ENCODE measurements around the gene GSC2. TPM values are rescaled to one million over a fixed set of nuclear protein-coding genes. Genes with fewer than 3 reads are reported as not detected.

GSC2 gene
- total RNA-seq, result not detected in 2 replicates

DNA sequence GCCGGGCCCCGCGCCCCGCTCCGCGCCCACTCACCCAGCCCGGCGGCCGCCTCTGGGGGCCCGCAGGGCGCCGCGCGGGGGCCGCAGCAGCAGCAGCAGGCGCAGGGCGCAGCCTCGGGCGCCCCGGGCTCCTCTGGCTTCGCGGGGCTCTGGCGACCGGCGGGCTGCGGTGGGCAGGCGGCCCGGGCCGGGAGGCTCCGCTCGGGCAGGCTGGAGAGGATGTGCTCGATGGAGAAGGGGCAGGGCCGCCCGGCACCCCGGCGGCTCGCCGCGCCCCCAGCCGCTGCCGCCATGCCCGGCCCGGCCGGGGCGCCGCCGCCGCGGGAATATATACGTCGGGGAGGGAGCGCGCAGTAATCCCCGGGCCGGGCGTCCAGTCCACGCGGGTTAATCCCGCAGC lies at the start of gene GSC2:
Gene GSC2, minus strand, starts transcription at position 302 of the 400 bp plus-strand sequence. Its CDS starts 9 bp downstream, at position 293.

GRCh38 chr22:19178657-19179496 lies 28.8 kb upstream of the GSC2 start, which contains the start of gene SLC25A1:
SLC25A1 (minus strand) TSS chr22:19178736; CDS start chr22:19178673, 63 bp downstream.

DNA sequence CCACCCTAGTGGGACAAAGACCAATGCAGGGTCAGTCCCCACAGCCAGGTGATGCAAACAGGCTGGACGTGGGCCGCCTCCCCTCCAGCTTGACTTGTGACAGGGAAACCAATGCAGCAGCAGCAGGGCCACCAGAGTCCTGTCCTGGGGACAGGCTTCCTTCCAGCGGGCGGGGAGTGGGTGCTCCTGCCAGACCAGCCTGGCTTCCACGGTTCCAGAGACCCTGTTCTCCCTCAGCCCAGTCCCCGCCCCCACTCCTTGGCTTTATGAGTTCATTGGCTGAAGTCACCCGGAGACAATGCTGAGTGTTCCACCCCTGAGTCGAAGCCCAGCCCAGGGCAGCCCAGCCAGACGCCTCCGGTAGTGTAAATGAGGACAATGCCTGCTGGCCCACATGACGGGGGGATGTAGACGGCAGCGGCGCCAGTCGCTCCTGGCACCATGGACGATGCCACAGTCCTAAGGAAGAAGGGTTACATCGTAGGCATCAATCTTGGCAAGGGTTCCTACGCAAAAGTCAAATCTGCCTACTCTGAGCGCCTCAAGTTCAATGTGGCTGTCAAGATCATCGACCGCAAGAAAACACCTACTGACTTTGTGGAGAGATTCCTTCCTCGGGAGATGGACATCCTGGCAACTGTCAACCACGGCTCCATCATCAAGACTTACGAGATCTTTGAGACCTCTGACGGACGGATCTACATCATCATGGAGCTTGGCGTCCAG lies 19.0 kb downstream of the GSC2 start, which contains the start of gene TSSK2:
Gene TSSK2, plus strand, starts transcription at position 350 of the 726 bp plus-strand sequence. Its CDS starts 92 bp downstream, at position 442.

GRCh38 chr22:19122143-19122751 lies 27.8 kb downstream of the GSC2 start, which contains the start of gene DGCR2:
DGCR2 (minus strand) TSS chr22:19122412; CDS start chr22:19122206, 206 bp downstream.

Other genes with a start within 250 kb of the GSC2 start
- 0.19 and 2.3 TPM in 2 replicates for gene DGCR6, start 244.0 kb downstream of the GSC2 start, total RNA-seq
- gene PRODH, start 214.0 kb downstream of the GSC2 start, total RNA-seq, result not detected in 2 replicates
- 34.5 and 39.5 TPM in 2 replicates for gene DGCR2, start 27.9 kb downstream of the GSC2 start, total RNA-seq
- gene TSSK2, start 19.0 kb downstream of the GSC2 start, total RNA-seq, result not detected in 2 replicates
- 10.7 and 13.4 TPM in 2 replicates for gene ESS2, start 5.6 kb downstream of the GSC2 start, total RNA-seq
- 101 and 111 TPM in 2 replicates for gene SLC25A1, start 28.4 kb upstream of the GSC2 start, total RNA-seq
- 10.2 and 15.2 TPM in 2 replicates for gene CLTCL1, start 141.4 kb upstream of the GSC2 start, total RNA-seq

All from regular cardiac myocyte (primary cell).